HUES64 (cell line): ENCODE measurements around the gene JAG1.

Experiments used
- H3K27ac ChIP-seq: 2 replicates; pipeline ENCODE4 v1.7.0; 2013; ENCODE audit warnings: low read depth, low read length, inconsistent platforms
- H3K27me3 ChIP-seq: 2 replicates; pipeline ENCODE4 v1.6.1; 2013; ENCODE audit warnings: mild to moderate bottlenecking, low read length; ENCODE audit not compliant: insufficient read depth
- H3K36me3 ChIP-seq: 2 replicates; pipeline ENCODE4 v1.6.1; 2013; ENCODE audit warnings: mild to moderate bottlenecking, low read length; ENCODE audit not compliant: insufficient read depth
- H3K4me1 ChIP-seq: 2 replicates; pipeline ENCODE4 v1.6.1; 2013; ENCODE audit warnings: mild to moderate bottlenecking, low read length, moderate library complexity; ENCODE audit not compliant: insufficient read depth
- H3K4me3 ChIP-seq: 2 replicates; pipeline ENCODE4 v1.5.1; 2013; ENCODE audit warnings: mild to moderate bottlenecking, low read length, moderate library complexity
- H3K9ac ChIP-seq: 2 replicates; pipeline ENCODE4 v1.6.1; 2013; ENCODE audit warnings: mild to moderate bottlenecking, low read depth, low read length
- H3K9me3 ChIP-seq: 2 replicates; pipeline ENCODE4 v1.6.1; 2013; ENCODE audit warnings: low read depth, low read length; ENCODE audit not compliant: insufficient read depth
- WGBS: fragments of 150-250, 120-280 bp; methylation state at CpG from one replicate; pipeline ENCODE4 v1.1.7; 2013; ENCODE audit warnings: missing lambda C conversion rate; 5-methylcytosine and 5-hydroxymethylcytosine counted together

JAG1 gene

GRCh38 chr20:10634211-10634610 lies 39.6 kb downstream of the JAG1 start:
- H3K27ac ChIP-seq = no peak overlapping the region
- 90% methylated on average over 5 of the region's 5 CpGs for WGBS

GRCh38 chr20:10633718-10634117 lies 40.1 kb downstream of the JAG1 start:
- 85% methylated on average over 5 of the region's 5 CpGs for WGBS
- H3K9ac ChIP-seq = no peak overlapping the region

More at GRCh38 chr20:10634211-10634610, 39.6 kb downstream of the JAG1 start:
- Histone ChIP-seq H3K4me1 (peaks cover 88% of the 10 kb centered on the region), H3K9me3 (no peaks in the 10 kb centered on the region), H3K9ac (no peak overlapping the region), H3K27me3 (no peaks in the 10 kb centered on the region), H3K4me3 (no peak overlapping the region), H3K36me3 (peaks cover 24% of the 10 kb centered on the region)

GRCh38 chr20:10632721-10633509 lies 40.9 kb downstream of the JAG1 start:
- H3K4me1 ChIP-seq = peaks cover 87% of the 10 kb centered on the region
- H3K36me3 ChIP-seq = peaks cover 11% of the 10 kb centered on the region; the same call in 1 of the 2 replicates
- no peak overlapping the region for H3K4me3 ChIP-seq
- H3K9me3 ChIP-seq = no peaks in the 10 kb centered on the region
- no peak overlapping the region for H3K27ac ChIP-seq
- H3K27me3 ChIP-seq = no peaks in the 10 kb centered on the region
- 89% methylated on average over 13 of the region's 13 CpGs for WGBS
- no peak overlapping the region for H3K9ac ChIP-seq

More at GRCh38 chr20:10633718-10634117, 40.1 kb downstream of the JAG1 start:
- Histone ChIP-seq H3K9me3 (no peaks in the 10 kb centered on the region), H3K36me3 (peaks cover 19% of the 10 kb centered on the region; the same call in 1 of the 2 replicates), H3K27me3 (no peaks in the 10 kb centered on the region), H3K4me1 (peaks cover 88% of the 10 kb centered on the region), H3K27ac (no peak overlapping the region), H3K4me3 (no peak overlapping the region)

GRCh38 chr20:10631126-10631525 lies 42.7 kb downstream of the JAG1 start:
- Histone ChIP-seq H3K4me3 (no peak overlapping the region), H3K27ac (no peak overlapping the region), H3K4me1 (peaks cover 84% of the 10 kb centered on the region), H3K9ac (no peak overlapping the region), H3K9me3 (no peaks in the 10 kb centered on the region), H3K36me3 (no peaks in the 10 kb centered on the region), H3K27me3 (no peaks in the 10 kb centered on the region)
- WGBS = 95% methylated on average over 4 of the region's 4 CpGs

GRCh38 chr20:10629946-10630650 lies 43.7 kb downstream of the JAG1 start:
- Histone ChIP-seq H3K4me3 (no peak overlapping the region), H3K27ac (peak overlapping the region; percentile 24; the same call in 1 of the 2 replicates), H3K4me1 (peaks cover 78% of the 10 kb centered on the region), H3K27me3 (no peaks in the 10 kb centered on the region), H3K9ac (no peak overlapping the region), H3K9me3 (no peaks in the 10 kb centered on the region), H3K36me3 (no peaks in the 10 kb centered on the region)
- 72% methylated on average over 9 of the region's 9 CpGs for WGBS

GRCh38 chr20:10626896-10627295 lies 46.9 kb downstream of the JAG1 start:
- H3K4me3 ChIP-seq = no peak overlapping the region
- H3K9me3 ChIP-seq = no peaks in the 10 kb centered on the region
- no peak overlapping the region for H3K27ac ChIP-seq
- 0 out of 2 replicates have a peak, but pooled peaks cover 4% of the 10 kb centered on the region for H3K36me3 ChIP-seq
- H3K4me1 ChIP-seq = peaks cover 51% of the 10 kb centered on the region
- H3K9ac ChIP-seq = no peak overlapping the region
- H3K27me3 ChIP-seq = no peaks in the 10 kb centered on the region
- 62% methylated on average over 2 of the region's 3 CpGs for WGBS

GRCh38 chr20:10625641-10626040 lies 48.2 kb downstream of the JAG1 start:
- no peak overlapping the region for H3K4me3 ChIP-seq
- H3K27me3 ChIP-seq = no peaks in the 10 kb centered on the region
- no peak overlapping the region for H3K27ac ChIP-seq
- 0 out of 2 replicates have a peak, but pooled peaks cover 4% of the 10 kb centered on the region for H3K36me3 ChIP-seq
- 95% methylated on average over 2 of the region's 2 CpGs for WGBS
- H3K9ac ChIP-seq = no peak overlapping the region
- peaks cover 38% of the 10 kb centered on the region for H3K4me1 ChIP-seq
- H3K9me3 ChIP-seq = no peaks in the 10 kb centered on the region

- WGBS = 87% methylated on average over 16 of the region's 16 CpGs
- Histone ChIP-seq H3K9ac (no peak overlapping the region), H3K27me3 (no peaks in the 10 kb centered on the region), H3K4me3 (no peak overlapping the region), H3K36me3 (0 out of 2 replicates have a peak, but pooled peaks cover 4% of the 10 kb centered on the region), H3K9me3 (no peaks in the 10 kb centered on the region), H3K4me1 (peaks cover 36% of the 10 kb centered on the region), H3K27ac (no peak overlapping the region)
Observed at GRCh38 chr20:10622657-10623418, 51.0 kb downstream of the JAG1 start.

- WGBS = 92% methylated on average over 1 of the region's 3 CpGs
- H3K9ac ChIP-seq = no peak overlapping the region
- no peaks in the 10 kb centered on the region for H3K9me3 ChIP-seq
- H3K4me1 ChIP-seq = peaks cover 27% of the 10 kb centered on the region
- no peak overlapping the region for H3K27ac ChIP-seq
- H3K36me3 ChIP-seq = 0 out of 2 replicates have a peak, but pooled peaks cover 4% of the 10 kb centered on the region
- H3K27me3 ChIP-seq = no peaks in the 10 kb centered on the region
- no peak overlapping the region for H3K4me3 ChIP-seq
Observed at GRCh38 chr20:10621149-10621548, 52.6 kb downstream of the JAG1 start.

GRCh38 chr20:10619427-10619826 lies 54.4 kb downstream of the JAG1 start:
- WGBS = 12% methylated on average over 2 of the region's 3 CpGs
- Histone ChIP-seq H3K9me3 (no peaks in the 10 kb centered on the region), H3K27me3 (no peaks in the 10 kb centered on the region), H3K36me3 (0 out of 2 replicates have a peak, but pooled peaks cover 4% of the 10 kb centered on the region), H3K4me3 (0 out of 2 replicates have a peak overlapping the region, but pooled peaks have one; percentile 19), H3K4me1 (peaks cover 27% of the 10 kb centered on the region), H3K9ac (no peak overlapping the region), H3K27ac (peak overlapping the region; percentile 16; the same call in 1 of the 2 replicates)
